Body of pancreas (tissue), 4 donors: ENCODE measurements around the gene RNF2. TPM values are rescaled to one million over a fixed set of nuclear protein-coding genes. Genes with fewer than 3 reads are reported as not detected.

Experiments used
- ATAC-seq: fragments of 150-250 bp; one replicate; pipeline ENCODE4 v1.9.1; 2016
- DNase-seq, 4 donors: peaks; one replicate each; pipeline ENCODE4 v3.0.0-alpha.2; 2019
- H3K27ac ChIP-seq, 4 donors: fragments of 200-600 bp; sonication (generic); 1 replicate in 3 of 4; 2 replicates in 1 of 4; pipeline versions ENCODE4 v1.5.1 to v1.6.1; 2016 to 2019; ENCODE audit warnings: mild to moderate bottlenecking in 1 of 4, mixed read lengths in 1 of 4, moderate library complexity in 1 of 4
- H3K27me3 ChIP-seq, 2 donors: fragments of 200-600 bp; sonication (generic); one replicate each; pipeline ENCODE4 v1.6.0; 2016; ENCODE audit warnings: mild to moderate bottlenecking in 1 of 2
- H3K36me3 ChIP-seq, 2 donors: fragments of 200-600 bp; sonication (generic); replicated peaks in 1 of 2; 2 replicates each; pipeline ENCODE4 v1.5.1; 2016; ENCODE audit warnings: low read depth in 2 of 2; ENCODE audit not compliant: insufficient read depth in 1 of 2
- H3K4me1 ChIP-seq: fragments of 200-600 bp; sonication (generic); one replicate; pipeline ENCODE4 v1.6.0; 2016
- H3K4me3 ChIP-seq, 2 donors: fragments of 200-600 bp; sonication (generic); 1 replicate in 1 of 2; 2 replicates in 1 of 2; pipeline ENCODE4 v1.5.1; 2016 to 2019
- H3K9me3 ChIP-seq, 3 donors: fragments of 200-600 bp; sonication (generic); 1 replicate in 2 of 3; 2 replicates in 1 of 3; pipeline ENCODE4 v1.5.1; 2016
- POLR2A ChIP-seq, 3 donors: fragments of 450-650 bp; IDR thresholded peaks; one replicate each; pipeline ENCODE4 v1.6.1; 2016; ENCODE audit warnings: antibody characterized with exemption in 3 of 3, mild to moderate bottlenecking in 2 of 3
- WGBS, 2 donors: methylation state at CpG; one replicate each; pipeline ENCODE4 v1.1.5; 2017; 5-methylcytosine and 5-hydroxymethylcytosine counted together
- intact Hi-C: fragments of 100-400 bp; cut with DNase I; formaldehyde crosslinking; loops from one replicate; pipeline ENCODE4 v1.15.1; 2023
- total RNA-seq, 2 donors: library from RNA; depleted of rRNA; stranded (reverse); fragments of >200 nt; gene quantifications; one replicate each; pipeline ENCODE4 v1.1.0, GENCODE V29; 2016
- TF ChIP-seq, protein P1 (sequence below), 7 experiments: fragments of 450-650 bp in 4 of 7; fragments of 200-600 bp in 3 of 7; sonication (generic) in 3 of 7; IDR thresholded peaks; one replicate each; pipeline ENCODE4 v1.5.1; 2016 to 2019; ENCODE audit warnings: antibody characterized with exemption in 7 of 7

RNF2 gene
- total RNA-seq, 2 donors from 2014 or later: 9.9 TPM

DNA sequence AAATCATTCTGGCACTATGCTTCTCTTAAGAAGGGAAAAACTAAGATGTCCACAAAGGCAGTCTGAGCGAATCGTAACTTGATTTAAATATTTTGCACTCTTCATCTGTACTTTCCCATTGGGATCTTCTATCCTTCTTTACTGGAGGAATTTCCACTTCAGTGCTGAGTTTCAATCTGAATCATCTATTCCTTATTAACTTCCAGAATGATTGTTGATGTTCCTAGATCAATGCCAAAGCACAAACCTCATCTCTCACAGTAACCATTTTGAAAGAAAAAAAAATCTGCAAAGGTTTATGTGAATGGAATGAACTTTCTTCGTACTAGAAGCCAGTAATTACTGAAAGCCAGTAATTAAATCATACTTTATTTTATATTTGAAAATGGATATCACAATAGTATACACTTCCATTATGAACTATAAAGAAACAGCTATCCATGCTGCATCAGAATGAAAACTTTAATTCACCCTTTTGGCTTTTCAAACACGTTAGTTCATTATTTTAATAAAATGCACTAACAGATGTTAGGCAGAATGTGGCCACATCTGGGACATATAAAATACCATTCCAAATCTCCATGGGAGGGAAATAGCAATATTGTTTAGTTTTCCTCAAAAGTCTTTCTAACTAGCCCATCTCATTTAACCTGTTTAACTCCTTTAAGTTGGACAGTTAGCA lies 5.5 kb upstream of the RNF2 start:
- no peak for TF ChIP-seq POLR2A (IDR thresholded peaks at IDR 0.05)
- TF ChIP-seq, protein P1, sequence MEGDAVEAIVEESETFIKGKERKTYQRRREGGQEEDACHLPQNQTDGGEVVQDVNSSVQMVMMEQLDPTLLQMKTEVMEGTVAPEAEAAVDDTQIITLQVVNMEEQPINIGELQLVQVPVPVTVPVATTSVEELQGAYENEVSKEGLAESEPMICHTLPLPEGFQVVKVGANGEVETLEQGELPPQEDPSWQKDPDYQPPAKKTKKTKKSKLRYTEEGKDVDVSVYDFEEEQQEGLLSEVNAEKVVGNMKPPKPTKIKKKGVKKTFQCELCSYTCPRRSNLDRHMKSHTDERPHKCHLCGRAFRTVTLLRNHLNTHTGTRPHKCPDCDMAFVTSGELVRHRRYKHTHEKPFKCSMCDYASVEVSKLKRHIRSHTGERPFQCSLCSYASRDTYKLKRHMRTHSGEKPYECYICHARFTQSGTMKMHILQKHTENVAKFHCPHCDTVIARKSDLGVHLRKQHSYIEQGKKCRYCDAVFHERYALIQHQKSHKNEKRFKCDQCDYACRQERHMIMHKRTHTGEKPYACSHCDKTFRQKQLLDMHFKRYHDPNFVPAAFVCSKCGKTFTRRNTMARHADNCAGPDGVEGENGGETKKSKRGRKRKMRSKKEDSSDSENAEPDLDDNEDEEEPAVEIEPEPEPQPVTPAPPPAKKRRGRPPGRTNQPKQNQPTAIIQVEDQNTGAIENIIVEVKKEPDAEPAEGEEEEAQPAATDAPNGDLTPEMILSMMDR (IDR thresholded peaks at IDR 0.05): no peak
- DNase-seq (no peak), ATAC-seq (no peak)
- intact Hi-C loops: no loop called here
- H3K4me3 ChIP-seq: no peak overlapping the region
- no peaks in the 10 kb centered on the region for H3K27me3 ChIP-seq
- WGBS, 2 donors: 77 to 78% methylated on average over 4 of the region's 4 CpGs
- H3K36me3 ChIP-seq: no peaks in the 10 kb centered on the region
- no peak overlapping the region for H3K27ac ChIP-seq
- no peaks in the 10 kb centered on the region for H3K9me3 ChIP-seq
- H3K4me1 ChIP-seq: peaks cover 4% of the 10 kb centered on the region

DNA sequence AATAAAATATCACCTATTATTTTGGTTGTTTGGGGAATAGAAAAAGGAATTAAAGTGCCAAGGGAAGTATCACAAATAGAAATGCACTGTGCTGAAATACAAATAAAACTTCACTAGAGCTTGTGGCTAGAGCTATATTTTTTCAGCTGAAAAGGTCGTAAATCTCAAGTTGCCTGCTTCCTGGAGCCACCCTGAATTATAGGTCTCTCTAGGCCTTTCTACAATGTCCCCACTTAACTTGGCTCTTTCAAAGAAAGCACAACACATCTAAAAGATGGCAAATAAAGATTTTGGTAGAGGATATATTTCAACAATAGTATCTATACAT lies 5.0 kb upstream of the RNF2 start:
- intact Hi-C loops: no loop called here
- Histone ChIP-seq H3K27ac (no peak overlapping the region), H3K4me3 (no peak overlapping the region), H3K36me3 (no peaks in the 10 kb centered on the region), H3K27me3 (no peaks in the 10 kb centered on the region), H3K4me1 (peaks cover 4% of the 10 kb centered on the region), H3K9me3 (no peaks in the 10 kb centered on the region)
- no peak for ATAC-seq
- no peak for TF ChIP-seq POLR2A (IDR thresholded peaks at IDR 0.05)
- TF ChIP-seq, protein P1 (IDR thresholded peaks at IDR 0.05): no peak
- WGBS, 2 donors: 56 to 65% methylated on average over 1 of the region's 1 CpG
- no peak for DNase-seq

DNA sequence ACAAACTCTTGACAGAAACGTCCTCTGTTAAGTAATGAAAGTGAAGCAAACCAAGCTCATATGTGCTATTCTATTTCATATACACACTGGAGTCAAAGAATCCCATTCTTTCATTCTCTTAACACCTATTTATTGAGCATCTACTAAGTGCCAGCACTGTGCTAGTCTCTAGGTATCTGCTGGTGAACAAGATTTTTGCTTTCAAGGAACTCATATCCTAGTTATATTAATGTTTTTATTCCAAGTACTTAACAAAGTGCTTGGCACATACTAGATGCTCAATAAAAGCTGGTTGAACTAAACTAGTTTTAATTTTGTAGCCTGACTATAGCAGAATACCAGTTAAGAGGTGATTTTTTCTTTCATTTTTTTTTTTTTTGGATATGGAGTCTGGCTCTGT lies 3.6 kb upstream of the RNF2 start:
- H3K36me3 ChIP-seq: no peaks in the 10 kb centered on the region
- no peaks in the 10 kb centered on the region for H3K9me3 ChIP-seq
- 45 to 52% methylated on average over 1 of the region's 1 CpG for WGBS, 2 donors
- H3K27me3 ChIP-seq: no peaks in the 10 kb centered on the region
- TF ChIP-seq POLR2A (IDR thresholded peaks at IDR 0.05): no peak
- TF ChIP-seq, protein P1 (IDR thresholded peaks at IDR 0.05): no peak
- no peak overlapping the region for H3K4me3 ChIP-seq
- ATAC-seq (no peak), DNase-seq (no peak)
- no peak overlapping the region for H3K27ac ChIP-seq
- H3K4me1 ChIP-seq: peaks cover 4% of the 10 kb centered on the region
- intact Hi-C loops: no loop called here

DNA sequence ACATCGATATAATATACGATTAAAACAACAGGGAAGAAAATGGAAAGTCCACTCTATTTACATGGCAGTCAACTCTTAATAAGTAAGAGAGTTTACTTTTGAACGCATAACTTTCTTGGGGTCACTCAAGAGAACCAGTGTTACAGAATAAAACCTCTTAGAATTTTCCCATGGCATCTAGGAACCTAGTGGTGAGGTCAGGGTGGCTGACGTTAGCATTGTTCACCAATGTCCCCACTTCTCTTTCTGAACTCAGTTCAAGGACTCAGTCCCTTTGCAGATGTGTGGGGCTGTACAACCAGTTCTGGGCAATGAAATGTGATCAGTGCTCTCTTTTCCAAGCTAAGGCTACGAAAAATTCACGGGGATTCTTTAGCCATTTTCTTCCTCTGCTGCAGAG lies 2.6 kb upstream of the RNF2 start:
- no peak for DNase-seq
- intact Hi-C loops: no loop called here
- Histone ChIP-seq H3K4me1 (peaks cover 14% of the 10 kb centered on the region), H3K36me3 (no peaks in the 10 kb centered on the region), H3K9me3 (no peaks in the 10 kb centered on the region), H3K27me3 (no peaks in the 10 kb centered on the region), H3K27ac (no peak overlapping the region), H3K4me3 (no peak overlapping the region)
- ATAC-seq: no peak
- 73 to 77% methylated on average over 6 of the region's 6 CpGs for WGBS, 2 donors
- TF ChIP-seq, protein P1 (IDR thresholded peaks at IDR 0.05): no peak
- TF ChIP-seq POLR2A (IDR thresholded peaks at IDR 0.05): no peak

DNA sequence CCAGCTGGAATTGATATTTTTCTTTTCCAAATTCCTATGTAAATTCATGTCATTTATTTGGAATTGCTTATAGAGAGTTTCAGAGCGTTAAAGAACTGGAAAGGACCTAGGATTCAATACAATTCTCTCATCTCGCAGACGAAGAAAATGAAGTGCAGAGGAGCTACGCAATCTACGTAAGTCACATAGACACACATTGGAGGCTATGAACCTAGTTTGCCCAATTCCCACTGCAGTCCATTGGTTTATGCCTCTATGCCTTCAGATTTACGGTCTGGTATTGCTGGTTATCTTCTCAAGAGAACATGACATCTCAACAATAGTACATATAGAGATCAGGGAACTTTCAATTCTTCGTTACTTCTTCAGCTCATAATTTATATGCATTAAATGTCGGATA lies 971 bp upstream of the RNF2 start:
- Histone ChIP-seq H3K27ac (peak overlapping the region in 3 of 4 donors; percentile 55 to 91 (median 85)), H3K4me1 (peaks cover 19% of the 10 kb centered on the region), H3K27me3 (no peaks in the 10 kb centered on the region), H3K4me3 (no peak overlapping the region), H3K9me3 (no peaks in the 10 kb centered on the region), H3K36me3 (no peaks in the 10 kb centered on the region)
- intact Hi-C loops: no loop called here
- no peak for ATAC-seq
- WGBS, 2 donors: 72 to 76% methylated on average over 8 of the region's 8 CpGs
- TF ChIP-seq, protein P1 (IDR thresholded peaks at IDR 0.05): no peak
- no peak for TF ChIP-seq POLR2A (IDR thresholded peaks at IDR 0.05)
- no peak for DNase-seq
